Activated B cell treated with CpG ODN at 0.5 μM for 24 hours (primary cell): ENCODE data around the gene HOXC6. TPM values are rescaled to one million over a fixed set of nuclear protein-coding genes. Genes with fewer than 3 reads are reported as not detected.

Source experiments
- ATAC-seq: fragments of 200-7000 bp; cut with Tn5 transposase; one replicate; pipeline ENCODE4 v1.10.0; 2021; ENCODE audit warnings: low read depth, mild to moderate bottlenecking, moderate library complexity
- CTCF ChIA-PET: fragments of 350-600 bp; sonication (Branson Sonifier 250); formaldehyde crosslinking; loops from one replicate; lab custom pipeline; 2021; ENCODE audit warnings: antibody characterized with exemption; lab: Charles Lee
- POLR2A ChIA-PET: fragments of 350-600 bp; sonication (Branson Sonifier 250); formaldehyde crosslinking; loops from one replicate; lab custom pipeline; 2021; ENCODE audit warnings: antibody characterized with exemption; lab: Charles Lee
- DNase-seq: peaks from one replicate; pipeline ENCODE4 v3.0.0; 2022
- H3K27ac Mint-ChIP-seq: one replicate; pipeline ENCODE4 v1.8.0; 2020; ENCODE audit warnings: mixed read lengths
- H3K27me3 Mint-ChIP-seq: one replicate; pipeline ENCODE4 v1.8.0; 2021; ENCODE audit warnings: mixed read lengths
- H3K36me3 Mint-ChIP-seq: one replicate; pipeline ENCODE4 v1.8.0; 2021; ENCODE audit warnings: low read depth, mixed read lengths
- H3K4me1 Mint-ChIP-seq: one replicate; pipeline ENCODE4 v1.8.0; 2021; ENCODE audit warnings: mixed read lengths
- H3K4me3 Mint-ChIP-seq: one replicate; pipeline ENCODE4 v1.8.0; 2020; ENCODE audit warnings: mild to moderate bottlenecking, mixed read lengths
- H3K9me3 Mint-ChIP-seq: one replicate; pipeline ENCODE4 v1.8.0; 2020; ENCODE audit warnings: mixed read lengths
- intact Hi-C: fragments of 100-400 bp; cut with micrococcal nuclease; formaldehyde crosslinking; loops from one replicate; pipeline ENCODE4 v1.15.1; 2024
- total RNA-seq: library from RNA; stranded (reverse); gene quantifications from 2 replicates; pipeline ENCODE4 v1.2.3, GENCODE V29; 2022
- TF ChIP-seq, protein P1 (sequence below): fragments of 200-600 bp; IDR thresholded peaks from one replicate; pipeline ENCODE4 v1.8.0; 2022; ENCODE audit warnings: antibody characterized with exemption, mild to moderate bottlenecking

HOXC6 gene
- total RNA-seq, 1 donor from 2014 or later: not detected

DNA sequence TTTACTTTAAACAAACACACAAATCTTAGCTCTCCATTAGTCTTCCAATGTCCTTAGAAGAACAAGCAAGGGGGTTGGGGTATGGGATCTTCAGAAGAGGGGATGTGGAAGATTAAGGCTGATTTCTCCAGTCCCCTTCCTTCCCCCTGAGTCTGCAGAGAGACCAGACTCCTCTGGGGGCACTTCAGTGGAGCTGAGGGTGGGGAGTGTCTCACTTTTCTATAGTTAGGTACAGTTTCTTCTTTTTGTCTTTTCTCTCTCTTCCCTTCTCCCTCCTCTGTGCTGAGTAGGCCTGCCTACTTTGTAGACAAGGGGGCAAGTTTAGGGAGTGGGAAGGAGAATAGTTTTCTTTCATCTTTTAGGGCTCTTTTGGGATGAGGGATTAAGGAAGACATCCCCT lies 27.9 kb downstream of the HOXC6 start:
- Mint-ChIP-seq H3K27ac (no peak overlapping the region), H3K4me1 (peaks cover 39% of the 10 kb centered on the region), H3K4me3 (no peak overlapping the region), H3K36me3 (peaks cover 2% of the 10 kb centered on the region), H3K27me3 (peaks cover 18% of the 10 kb centered on the region), H3K9me3 (no peaks in the 10 kb centered on the region)
- intact Hi-C loops: no loop called here
- POLR2A ChIA-PET: no interaction called here
- ATAC-seq (no peak), DNase-seq (no peak)
- TF ChIP-seq, protein P1, sequence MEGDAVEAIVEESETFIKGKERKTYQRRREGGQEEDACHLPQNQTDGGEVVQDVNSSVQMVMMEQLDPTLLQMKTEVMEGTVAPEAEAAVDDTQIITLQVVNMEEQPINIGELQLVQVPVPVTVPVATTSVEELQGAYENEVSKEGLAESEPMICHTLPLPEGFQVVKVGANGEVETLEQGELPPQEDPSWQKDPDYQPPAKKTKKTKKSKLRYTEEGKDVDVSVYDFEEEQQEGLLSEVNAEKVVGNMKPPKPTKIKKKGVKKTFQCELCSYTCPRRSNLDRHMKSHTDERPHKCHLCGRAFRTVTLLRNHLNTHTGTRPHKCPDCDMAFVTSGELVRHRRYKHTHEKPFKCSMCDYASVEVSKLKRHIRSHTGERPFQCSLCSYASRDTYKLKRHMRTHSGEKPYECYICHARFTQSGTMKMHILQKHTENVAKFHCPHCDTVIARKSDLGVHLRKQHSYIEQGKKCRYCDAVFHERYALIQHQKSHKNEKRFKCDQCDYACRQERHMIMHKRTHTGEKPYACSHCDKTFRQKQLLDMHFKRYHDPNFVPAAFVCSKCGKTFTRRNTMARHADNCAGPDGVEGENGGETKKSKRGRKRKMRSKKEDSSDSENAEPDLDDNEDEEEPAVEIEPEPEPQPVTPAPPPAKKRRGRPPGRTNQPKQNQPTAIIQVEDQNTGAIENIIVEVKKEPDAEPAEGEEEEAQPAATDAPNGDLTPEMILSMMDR: no peak
- CTCF ChIA-PET: no interaction called here

DNA sequence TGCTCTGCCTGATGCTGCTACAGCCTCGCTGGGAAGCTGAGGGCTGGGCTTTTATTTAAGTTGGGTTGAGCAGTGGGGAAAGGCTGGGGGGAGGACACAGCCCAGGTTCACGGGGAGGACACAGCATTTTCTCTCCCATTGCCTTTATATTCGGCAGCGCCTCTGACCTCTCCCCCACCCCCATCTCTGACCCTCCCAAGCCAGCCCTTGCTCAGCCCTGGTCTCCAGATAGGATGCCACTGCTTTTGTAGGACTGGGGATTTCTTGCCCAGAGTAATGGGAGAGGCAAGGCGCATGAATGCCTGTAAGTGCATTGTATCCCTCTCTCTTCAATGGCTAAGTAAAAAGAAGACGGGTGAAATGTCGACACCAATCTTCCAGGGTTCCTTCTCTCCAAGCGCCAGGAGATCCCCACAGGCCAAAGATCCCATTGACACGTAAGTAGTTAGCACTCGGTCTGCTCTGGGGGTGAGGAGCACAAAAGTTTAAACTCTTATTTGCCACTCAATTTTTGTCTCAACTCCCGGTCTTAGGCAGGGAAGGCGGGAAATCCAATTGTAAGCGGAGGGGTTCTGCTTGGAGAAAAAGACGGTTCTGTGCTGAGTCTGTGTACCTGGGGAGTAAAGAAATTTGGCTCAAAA lies 30.0 kb downstream of the HOXC6 start:
- DNase-seq (no peak), ATAC-seq (no peak)
- no peaks in the 10 kb centered on the region for H3K9me3 Mint-ChIP-seq
- TF ChIP-seq, protein P1: no peak
- intact Hi-C loops: no loop called here
- H3K36me3 Mint-ChIP-seq: peaks cover 2% of the 10 kb centered on the region
- POLR2A ChIA-PET: interaction anchor here (0.6 kb wide), 1 partner anchor 81 kb away, joined by 4 read pairs; no protein-coding TSS in a partner anchor
- peaks cover 19% of the 10 kb centered on the region for H3K4me1 Mint-ChIP-seq
- CTCF ChIA-PET: no interaction called here
- no peak overlapping the region for H3K4me3 Mint-ChIP-seq
- peaks cover 31% of the 10 kb centered on the region for H3K27me3 Mint-ChIP-seq
- no peak overlapping the region for H3K27ac Mint-ChIP-seq

DNA sequence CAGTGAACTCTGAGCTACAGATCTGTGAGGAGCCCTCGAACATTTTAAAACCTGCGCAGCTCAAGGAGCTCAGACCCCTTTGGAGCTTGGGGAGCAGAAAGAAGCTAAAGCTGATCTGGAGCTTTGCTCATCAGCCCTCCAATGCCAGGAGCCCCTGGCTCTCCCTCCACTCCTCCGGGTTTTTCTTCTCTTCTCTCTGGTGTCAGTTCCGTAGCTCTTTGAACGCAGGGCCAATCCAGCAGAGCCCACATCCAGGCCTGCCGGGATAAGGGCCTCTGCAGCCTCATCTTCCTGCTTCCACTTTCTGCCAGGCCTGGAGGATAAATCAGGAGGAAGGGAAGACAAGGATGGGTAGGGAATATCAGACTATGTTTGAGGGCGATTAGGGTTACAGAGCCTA lies 31.4 kb downstream of the HOXC6 start:
- Mint-ChIP-seq H3K36me3 (peaks cover 2% of the 10 kb centered on the region), H3K27me3 (peaks cover 31% of the 10 kb centered on the region), H3K4me3 (no peak overlapping the region), H3K9me3 (no peaks in the 10 kb centered on the region), H3K27ac (no peak overlapping the region), H3K4me1 (peaks cover 11% of the 10 kb centered on the region)
- ChIA-PET POLR2A (no interaction called here), CTCF (no interaction called here)
- intact Hi-C loops: no loop called here
- no peak for DNase-seq
- TF ChIP-seq, protein P1: no peak
- no peak for ATAC-seq

DNA sequence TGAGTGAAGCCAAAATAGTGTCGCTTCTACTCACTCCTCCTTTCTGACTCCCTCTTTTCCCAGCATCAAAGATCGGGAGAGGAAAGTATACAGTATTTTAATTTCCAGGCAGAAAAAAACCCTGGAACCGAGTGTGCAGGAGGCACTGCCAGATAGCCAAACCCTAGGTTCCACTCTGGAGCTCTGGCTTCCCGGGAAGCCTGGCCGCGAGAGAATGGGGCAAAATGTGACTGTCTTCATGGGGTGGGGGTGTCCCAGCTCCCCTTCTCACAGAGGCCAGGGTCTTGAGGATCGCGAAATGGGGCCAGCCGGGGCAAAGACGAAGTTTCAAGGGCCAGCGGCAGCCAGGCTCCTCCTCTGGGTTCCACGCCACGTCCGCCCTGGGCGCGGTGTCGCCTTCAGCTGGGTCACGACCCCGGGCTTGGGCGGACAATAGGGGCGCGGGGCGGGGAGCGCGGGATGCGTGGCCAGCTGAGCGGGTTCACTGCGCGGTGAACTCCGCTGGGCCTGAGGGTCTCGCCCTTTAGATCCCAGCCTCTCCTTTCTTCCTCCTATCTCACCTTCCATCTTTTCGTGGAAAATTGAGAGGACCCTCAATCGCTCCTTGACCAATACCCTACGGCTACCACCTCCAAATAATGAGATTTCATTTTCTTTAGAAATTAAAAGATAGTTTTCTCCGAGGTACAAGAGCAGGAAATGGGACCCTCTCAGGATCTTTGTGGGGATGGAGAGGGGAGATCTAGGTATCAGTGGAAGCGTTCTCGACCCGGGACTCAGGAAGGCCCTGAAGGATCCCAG lies 32.1 kb downstream of the HOXC6 start:
- peaks cover 7% of the 10 kb centered on the region for H3K4me1 Mint-ChIP-seq
- no peaks in the 10 kb centered on the region for H3K9me3 Mint-ChIP-seq
- peaks cover 2% of the 10 kb centered on the region for H3K36me3 Mint-ChIP-seq
- POLR2A ChIA-PET: no interaction called here
- peaks cover 31% of the 10 kb centered on the region for H3K27me3 Mint-ChIP-seq
- CTCF ChIA-PET: no interaction called here
- H3K27ac Mint-ChIP-seq: no peak overlapping the region
- DNase-seq: no peak
- TF ChIP-seq, protein P1: no peak
- ATAC-seq: no peak
- no peak overlapping the region for H3K4me3 Mint-ChIP-seq
- intact Hi-C loops: no loop called here

DNA sequence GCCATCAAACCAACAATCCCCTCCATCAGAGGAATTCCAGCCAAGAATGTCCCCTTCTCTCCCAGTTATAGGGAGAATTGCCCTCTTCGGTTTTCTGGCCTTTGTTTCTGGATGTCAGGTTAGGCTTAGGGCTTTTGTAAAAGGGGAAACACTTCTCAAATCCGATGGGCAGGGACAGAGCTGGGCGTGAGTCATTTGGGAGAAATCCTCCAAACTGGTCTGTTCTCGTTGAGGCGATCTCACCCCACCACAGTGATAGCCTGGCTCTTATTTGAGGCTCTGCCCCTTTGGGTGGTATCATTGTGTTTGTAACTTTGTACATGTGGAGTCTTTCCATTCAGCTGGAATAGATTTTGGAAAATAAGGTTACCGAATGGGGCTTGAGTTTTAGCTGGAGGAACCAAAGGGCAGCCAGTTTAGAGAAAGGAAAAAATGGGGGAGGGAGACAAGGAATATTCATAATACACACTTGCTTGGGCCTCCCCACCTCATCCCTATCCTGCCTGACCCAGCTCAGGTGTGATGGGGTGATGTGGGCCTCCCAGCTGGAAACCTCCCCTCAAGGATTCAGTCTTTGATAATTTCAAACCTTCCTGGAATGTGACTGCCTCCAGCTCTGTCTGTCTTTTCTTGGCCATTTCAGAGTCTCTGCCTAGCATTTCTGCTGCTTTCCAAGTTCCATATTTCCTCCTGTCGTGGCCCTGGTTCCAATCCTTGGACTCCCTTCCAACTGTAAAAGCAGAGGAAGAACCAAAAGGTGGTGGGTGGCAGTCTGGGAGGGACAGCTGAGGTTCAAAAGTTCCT lies 32.9 kb downstream of the HOXC6 start:
- ATAC-seq (no peak), DNase-seq (no peak)
- TF ChIP-seq, protein P1: no peak
- peaks cover 2% of the 10 kb centered on the region for H3K36me3 Mint-ChIP-seq
- H3K9me3 Mint-ChIP-seq: no peaks in the 10 kb centered on the region
- H3K4me1 Mint-ChIP-seq: peaks cover 1% of the 10 kb centered on the region
- intact Hi-C loops: no loop called here
- peaks cover 35% of the 10 kb centered on the region for H3K27me3 Mint-ChIP-seq
- H3K4me3 Mint-ChIP-seq: no peak overlapping the region
- POLR2A ChIA-PET: no interaction called here
- CTCF ChIA-PET: no interaction called here
- no peak overlapping the region for H3K27ac Mint-ChIP-seq
